Measurements from ENCODE around the gene TMEM273.

The TMEM273 gene, protein sequence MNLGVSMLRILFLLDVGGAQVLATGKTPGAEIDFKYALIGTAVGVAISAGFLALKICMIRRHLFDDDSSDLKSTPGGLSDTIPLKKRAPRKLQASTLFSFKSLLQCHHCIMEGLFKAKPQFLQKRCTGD

DNA sequence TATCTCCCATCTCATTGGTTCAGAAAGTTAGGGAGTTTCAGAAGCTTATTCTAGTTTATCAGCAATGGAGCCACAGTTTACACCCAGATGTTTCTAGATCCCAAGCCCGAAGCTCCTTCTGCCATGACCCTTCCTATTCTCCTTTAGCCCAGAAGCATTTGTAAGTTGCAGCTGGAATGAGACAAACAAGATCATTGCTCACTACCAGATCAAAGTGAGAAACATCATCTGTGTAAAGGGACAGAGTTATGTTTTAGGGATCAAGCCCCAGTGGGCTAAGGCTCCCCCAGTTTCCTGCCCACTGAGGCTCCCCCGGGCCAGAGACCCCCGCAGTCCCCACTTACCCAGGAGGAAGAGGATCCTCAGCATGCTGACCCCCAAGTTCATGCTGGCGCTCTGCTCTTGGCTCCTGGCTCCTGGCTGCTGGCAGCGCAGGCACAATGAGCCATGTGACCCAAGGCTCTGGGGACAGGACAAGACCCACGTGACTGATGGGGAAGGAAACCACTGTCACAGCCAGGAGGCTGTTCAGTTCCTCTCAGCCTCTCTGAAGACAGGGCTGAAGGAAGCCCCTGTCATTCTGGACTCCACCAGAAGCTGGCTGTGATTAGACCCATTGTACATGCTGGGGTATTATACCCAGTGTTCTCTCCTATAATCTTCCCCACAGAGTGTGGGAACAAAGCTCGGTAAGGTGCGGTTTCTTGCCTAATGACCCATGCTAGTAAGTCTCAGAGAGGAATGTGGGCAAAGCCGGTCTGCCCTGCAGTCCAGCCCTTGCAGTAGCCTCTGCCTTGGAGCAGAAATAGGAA, at the start of gene TMEM273:
TSS of gene TMEM273 (minus strand) at position 442 of the 812 bp plus-strand sequence. CDS start at position 387, 55 bp downstream.
- DNase-seq (ENCODE audit: extremely low read depth, low read depth): no peak
- no peak for TF ChIP-seq CTCF (IDR thresholded peaks at IDR 0.05; ENCODE audit: low read depth, low read length)

- no peak for TF ChIP-seq CTCF (IDR thresholded peaks at IDR 0.05; ENCODE audit: low read depth, low read length)
- no peak for DNase-seq (ENCODE audit: extremely low read depth, low read depth)
These were observed 49.8 kb upstream of the TMEM273 start for GRCh38 chr10:49237985-49238384.

- TF ChIP-seq CTCF (IDR thresholded peaks at IDR 0.05; ENCODE audit: low read depth, low read length): no peak
- DNase-seq (ENCODE audit: extremely low read depth, low read depth): no peak
These were observed 47.2 kb upstream of the TMEM273 start for GRCh38 chr10:49235392-49235791.

DNA sequence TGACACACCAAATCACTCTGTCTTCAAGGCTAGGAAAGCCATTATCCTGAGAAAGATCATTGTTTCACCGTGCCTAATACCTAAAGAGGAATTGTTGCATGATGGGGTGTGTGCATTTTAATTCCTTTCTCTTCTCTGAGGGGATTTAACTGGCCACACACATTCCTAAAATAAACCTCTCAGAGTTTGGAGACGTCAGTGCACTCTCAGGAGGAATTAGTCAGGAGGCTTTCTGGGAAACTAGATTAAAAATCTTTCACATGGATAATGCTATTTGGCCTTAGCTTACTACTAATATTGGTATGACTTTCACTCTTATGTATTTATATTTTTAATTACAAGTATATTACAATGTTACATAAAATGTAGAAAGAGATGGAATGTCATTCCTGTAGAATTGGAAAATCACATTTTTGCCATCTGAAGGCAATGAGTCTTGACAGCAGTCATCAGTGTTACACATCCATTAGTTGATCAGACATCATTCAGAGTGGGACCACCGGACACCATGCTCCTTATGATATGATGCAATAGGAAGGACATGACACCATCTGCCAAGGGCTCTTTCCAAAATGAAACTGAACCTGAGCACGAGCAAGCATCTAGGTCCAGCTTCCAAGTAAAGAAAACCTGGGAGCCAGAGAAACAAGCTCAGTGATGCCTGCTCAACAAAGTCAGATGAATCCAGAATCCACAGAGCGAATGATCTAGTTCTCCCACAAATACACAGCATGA, 43.1 kb upstream of the TMEM273 start:
- no peak for DNase-seq (ENCODE audit: extremely low read depth, low read depth)

DNA sequence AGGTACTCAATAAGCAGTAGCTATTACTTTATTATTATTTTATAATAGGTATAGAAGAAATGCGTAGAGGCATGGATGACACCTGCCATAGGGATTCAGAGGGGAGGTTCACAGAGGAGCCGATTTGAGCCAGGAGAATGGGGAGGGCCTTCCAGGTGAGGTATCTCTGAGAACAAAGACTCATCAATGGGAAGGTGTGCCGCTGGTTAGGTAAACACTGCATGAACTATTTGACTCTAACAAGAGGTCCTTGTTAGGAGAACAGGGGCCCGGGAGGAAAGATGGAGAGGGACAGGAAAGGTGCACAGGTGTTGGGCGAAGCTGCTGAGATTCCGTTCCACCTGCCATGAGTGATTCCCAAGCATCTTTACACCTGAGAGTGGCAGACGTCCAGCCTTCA, 41.8 kb upstream of the TMEM273 start:
- no peak for DNase-seq (ENCODE audit: extremely low read depth, low read depth)
- no peak for TF ChIP-seq CTCF (IDR thresholded peaks at IDR 0.05; ENCODE audit: low read depth, low read length)

More for the DNA sequence above, 43.1 kb upstream of the TMEM273 start:
- no peak for TF ChIP-seq CTCF (IDR thresholded peaks at IDR 0.05; ENCODE audit: low read depth, low read length)

GRCh38 chr10:49228677-49229076, 40.5 kb upstream of the TMEM273 start:
- DNase-seq (ENCODE audit: extremely low read depth, low read depth): no peak
- no peak for TF ChIP-seq CTCF (IDR thresholded peaks at IDR 0.05; ENCODE audit: low read depth, low read length)

DNA sequence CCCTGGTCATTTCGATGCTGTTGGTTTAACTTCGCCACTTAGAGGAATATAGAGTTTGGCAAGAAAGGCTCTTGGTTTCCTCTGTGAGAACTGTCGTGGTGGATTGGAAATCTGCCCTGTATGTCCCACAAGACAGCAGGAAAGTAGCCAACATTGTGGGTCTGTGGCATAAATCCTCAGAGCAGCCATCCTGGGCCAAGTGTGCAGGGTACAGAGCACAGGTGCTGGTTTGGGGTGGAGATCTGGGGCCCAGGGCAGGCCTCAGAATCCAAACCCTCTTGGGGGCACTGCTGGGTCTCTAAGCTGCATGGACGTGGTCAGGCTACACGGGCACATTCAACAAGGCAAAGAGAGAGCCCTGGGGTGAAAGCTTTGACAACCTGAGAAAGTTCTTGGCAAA, 39.2 kb upstream of the TMEM273 start:
- no peak for TF ChIP-seq CTCF (IDR thresholded peaks at IDR 0.05; ENCODE audit: low read depth, low read length)
- no peak for DNase-seq (ENCODE audit: extremely low read depth, low read depth)
